Measurements from ENCODE around the gene AOPEP. TPM values are rescaled to one million over a fixed set of nuclear protein-coding genes. Genes with fewer than 3 reads are reported as not detected.

AOPEP gene
- total and polyA plus RNA-seq, 4 donors = 29.0 to 121 (median 60.0) TPM

- no peak for ATAC-seq (ENCODE audit: insufficient read depth, low FRiP score)
- Histone ChIP-seq H3K4me1 (ENCODE audit: control insufficient read depth in 5 of 5, insufficient read depth in 5 of 5, low read length in 5 of 5) (peaks cover 4 to 41% (median 15%) of the 10 kb centered on the region in 5 donors), H3K36me3 (ENCODE audit: control insufficient read depth in 4 of 4, insufficient read depth in 4 of 4, low read length in 4 of 4) (peaks cover 0 to 5% (median under 1%) of the 10 kb centered on the region in 4 donors), H3K27me3 (ENCODE audit: control insufficient read depth in 3 of 3, insufficient read depth in 3 of 3, low read length in 2 of 3) (no peaks in the 10 kb centered on the region), H3K9ac (ENCODE audit: insufficient read depth in 1 of 2, low read length in 2 of 2) (peak overlapping the region in 1 of 2 donors; percentile 23), H3K27ac (ENCODE audit: low read depth in 1 of 2, low read length in 1 of 2) (peak overlapping the region in 1 of 2 donors; percentile 61), H3K9me3 (ENCODE audit: control insufficient read depth in 4 of 4, insufficient read depth in 3 of 4, low read length in 3 of 4) (no peaks in the 10 kb centered on the region), H3K4me3 (no peak overlapping the region)
- WGBS, 2 donors = 79 to 87% methylated on average over 3 of the region's 3 CpGs
- peak in 2 of 3 donors; percentile 41 to 51 for DNase-seq
- TF ChIP-seq, protein P1, sequence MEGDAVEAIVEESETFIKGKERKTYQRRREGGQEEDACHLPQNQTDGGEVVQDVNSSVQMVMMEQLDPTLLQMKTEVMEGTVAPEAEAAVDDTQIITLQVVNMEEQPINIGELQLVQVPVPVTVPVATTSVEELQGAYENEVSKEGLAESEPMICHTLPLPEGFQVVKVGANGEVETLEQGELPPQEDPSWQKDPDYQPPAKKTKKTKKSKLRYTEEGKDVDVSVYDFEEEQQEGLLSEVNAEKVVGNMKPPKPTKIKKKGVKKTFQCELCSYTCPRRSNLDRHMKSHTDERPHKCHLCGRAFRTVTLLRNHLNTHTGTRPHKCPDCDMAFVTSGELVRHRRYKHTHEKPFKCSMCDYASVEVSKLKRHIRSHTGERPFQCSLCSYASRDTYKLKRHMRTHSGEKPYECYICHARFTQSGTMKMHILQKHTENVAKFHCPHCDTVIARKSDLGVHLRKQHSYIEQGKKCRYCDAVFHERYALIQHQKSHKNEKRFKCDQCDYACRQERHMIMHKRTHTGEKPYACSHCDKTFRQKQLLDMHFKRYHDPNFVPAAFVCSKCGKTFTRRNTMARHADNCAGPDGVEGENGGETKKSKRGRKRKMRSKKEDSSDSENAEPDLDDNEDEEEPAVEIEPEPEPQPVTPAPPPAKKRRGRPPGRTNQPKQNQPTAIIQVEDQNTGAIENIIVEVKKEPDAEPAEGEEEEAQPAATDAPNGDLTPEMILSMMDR (IDR thresholded peaks at IDR 0.05; ENCODE audit: control extremely low read depth, extremely low read depth) = no peak
Observed at GRCh38 chr9:94806307-94806893, 79.9 kb downstream of the AOPEP start.

GRCh38 chr9:94807556-94807955 is 81.1 kb downstream of the AOPEP start:
- peak in 1 of 3 donors; percentile 39 for DNase-seq
- no peak overlapping the region for H3K27ac ChIP-seq (ENCODE audit: low read depth in 1 of 2, low read length in 1 of 2)
- 83 to 94% methylated on average over 3 of the region's 3 CpGs for WGBS, 2 donors
- no peak overlapping the region for H3K4me3 ChIP-seq
- ATAC-seq (ENCODE audit: insufficient read depth, low FRiP score) = no peak
- H3K4me1 ChIP-seq (ENCODE audit: control insufficient read depth in 5 of 5, insufficient read depth in 5 of 5, low read length in 5 of 5) = peaks cover 7 to 31% (median 13%) of the 10 kb centered on the region in 5 donors
- no peaks in the 10 kb centered on the region for H3K27me3 ChIP-seq (ENCODE audit: control insufficient read depth in 3 of 3, insufficient read depth in 3 of 3, low read length in 2 of 3)
- no peaks in the 10 kb centered on the region for H3K9me3 ChIP-seq (ENCODE audit: control insufficient read depth in 4 of 4, insufficient read depth in 3 of 4, low read length in 3 of 4)
- H3K9ac ChIP-seq (ENCODE audit: insufficient read depth in 1 of 2, low read length in 2 of 2) = no peak overlapping the region
- TF ChIP-seq, protein P1 (IDR thresholded peaks at IDR 0.05; ENCODE audit: control extremely low read depth, extremely low read depth) = no peak
- peaks cover 0 to 5% (median 0%) of the 10 kb centered on the region in 4 donors for H3K36me3 ChIP-seq (ENCODE audit: control insufficient read depth in 4 of 4, insufficient read depth in 4 of 4, low read length in 4 of 4)

DNA sequence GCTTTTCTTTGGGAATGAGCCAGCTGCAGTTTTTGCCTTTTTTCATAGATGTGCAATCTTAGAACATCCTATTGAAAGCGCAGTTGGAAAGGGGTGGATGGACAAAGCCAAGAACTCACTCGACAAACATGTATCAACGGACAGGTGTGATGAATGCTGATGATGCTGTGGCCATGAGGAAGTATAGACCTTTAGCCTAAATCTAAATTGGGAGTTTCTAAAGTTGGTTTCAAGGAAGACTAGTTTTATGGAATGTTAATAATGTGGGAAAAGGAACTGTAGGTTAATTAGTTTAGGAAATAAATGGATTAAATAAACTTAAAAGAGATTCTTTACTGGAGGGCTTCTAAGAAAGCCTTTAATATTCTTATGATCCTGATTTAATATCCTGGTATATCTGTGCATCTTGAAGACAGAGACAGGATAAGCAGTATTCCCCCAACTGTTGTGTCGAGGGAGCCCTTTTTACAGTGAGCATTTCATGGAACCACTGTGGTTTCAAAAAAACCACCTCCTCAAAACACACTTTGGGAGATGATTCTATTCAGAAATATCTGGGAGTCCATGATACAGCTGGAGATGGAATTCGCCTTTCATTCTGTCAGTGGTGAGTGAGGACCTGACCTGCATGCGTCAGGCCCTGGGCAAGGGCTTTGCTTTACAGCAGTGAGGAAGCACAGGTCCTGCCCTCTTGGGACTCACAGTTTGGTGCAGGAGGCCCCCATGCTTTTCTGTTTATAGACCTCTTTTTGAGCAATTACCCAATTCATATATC is 82.6 kb downstream of the AOPEP start:
- DNase-seq (no peak), ATAC-seq (ENCODE audit: insufficient read depth, low FRiP score) (no peak)
- H3K9me3 ChIP-seq (ENCODE audit: control insufficient read depth in 4 of 4, insufficient read depth in 3 of 4, low read length in 3 of 4) = no peaks in the 10 kb centered on the region
- peak overlapping the region in 1 of 2 donors; percentile 83 for H3K27ac ChIP-seq (ENCODE audit: low read depth in 1 of 2, low read length in 1 of 2)
- TF ChIP-seq, protein P1 (IDR thresholded peaks at IDR 0.05; ENCODE audit: control extremely low read depth, extremely low read depth) = no peak
- no peak overlapping the region for H3K4me3 ChIP-seq
- peaks cover 12 to 29% (median 15%) of the 10 kb centered on the region in 5 donors for H3K4me1 ChIP-seq (ENCODE audit: control insufficient read depth in 5 of 5, insufficient read depth in 5 of 5, low read length in 5 of 5)
- no peaks in the 10 kb centered on the region for H3K27me3 ChIP-seq (ENCODE audit: control insufficient read depth in 3 of 3, insufficient read depth in 3 of 3, low read length in 2 of 3)
- WGBS, 2 donors = 96 to 97% methylated on average over 6 of the region's 6 CpGs
- H3K9ac ChIP-seq (ENCODE audit: insufficient read depth in 1 of 2, low read length in 2 of 2) = no peak overlapping the region
- H3K36me3 ChIP-seq (ENCODE audit: control insufficient read depth in 4 of 4, insufficient read depth in 4 of 4, low read length in 4 of 4) = peaks cover 0 to 5% (median 0%) of the 10 kb centered on the region in 4 donors
